Measurements from ENCODE around the gene RAB44. TPM values are rescaled to one million over a fixed set of nuclear protein-coding genes. Genes with fewer than 3 reads are reported as not detected.

RAB44 gene
- total and polyA plus RNA-seq, 9 of the 15 experiments (the other 6 are each of a cell fraction or from before 2014, with no cell fraction given), result not detected

GRCh38 chr6:36769183-36769675, 71.6 kb downstream of the RAB44 start:
- peaks cover 6 to 10% of the 10 kb centered on the region in 2 experiments; a peak in 3 of 5 replicates for H3K27me3 ChIP-seq (ENCODE audit: control insufficient read depth in 2 of 2, insufficient read depth in 2 of 2, low read length in 2 of 2)
- intact Hi-C loops (cut with micrococcal nuclease) (loop anchor here (5.0 to 10.0 kb wide), 3 partner anchors 358 to 536 kb away; no protein-coding TSS in a partner anchor), in situ Hi-C loops (cut with MboI) (loop anchor here (5.0 kb wide), 2 partner anchors 83 to 438 kb away; no protein-coding TSS in a partner anchor)
- no TSS peak for BruUV-seq (replicated peaks)
- H3K4me1 ChIP-seq (replicated peaks in 1 of 2; ENCODE audit: control insufficient read depth in 2 of 2, insufficient read depth in 2 of 2, low read length in 2 of 2), result peaks cover 15 to 19% of the 10 kb centered on the region in 2 experiments; a peak in 3 of 5 replicates
- no peaks in the 10 kb centered on the region for H3K9me3 ChIP-seq (replicated peaks; ENCODE audit: control insufficient read depth, insufficient read depth, low read depth, low read length)
- H3K9me1 ChIP-seq (ENCODE audit: control insufficient read depth, insufficient read depth, low read length), result no peaks in the 10 kb centered on the region
- no peak overlapping the region for H3K27ac ChIP-seq (ENCODE audit: extremely low read depth, low read depth, low read length)
- FAIRE-seq (no peak), ATAC-seq (no peak), DNase-seq (ENCODE audit: extremely low read depth in 1 of 4, low spot score in 3 of 4) (no peak)
- H4K20me1 ChIP-seq (replicated peaks; ENCODE audit: control insufficient read depth, insufficient read depth, low read length), result 0 out of 2 replicates have a peak, but pooled peaks cover 5% of the 10 kb centered on the region
- H3K9ac ChIP-seq (ENCODE audit: insufficient read depth in 1 of 2, low read depth in 2 of 2, low read length in 2 of 2), result peak overlapping the region in 1 of 2 experiments; percentile 44; a peak in 1 of 4 replicates
- WGBS (ENCODE audit: insufficient coverage, low coverage, missing lambda C conversion rate), result 29% methylated on average over 7 of the region's 7 CpGs
- ChIA-PET POLR2A (interaction anchor here (0.7 to 1.3 kb wide), 3 partner anchors 8 to 106 kb away, joined by 3 to 5 read pairs (median 4); no protein-coding TSS in a partner anchor), CTCF (ENCODE audit: low intra/inter-chr PET ratio) (interaction anchor here (5.2 kb wide), 1 partner anchor 249 kb away, joined by 108 read pairs; no protein-coding TSS in a partner anchor)
- no peak overlapping the region for H3K4me2 ChIP-seq (ENCODE audit: insufficient read depth, low read length)
- no peak overlapping the region for H3K4me3 ChIP-seq
- H3K79me2 ChIP-seq (ENCODE audit: control insufficient read depth, insufficient read depth, low read length), result no peaks in the 10 kb centered on the region
- peak overlapping the region; percentile 15; the same call in 1 of the 2 replicates for H2AFZ ChIP-seq (ENCODE audit: low read depth, low read length)
- no peaks in the 10 kb centered on the region for H3K36me3 ChIP-seq (ENCODE audit: control insufficient read depth, insufficient read depth, low read length)
- no peak for TF ChIP-seq MTA1 (IDR thresholded peaks at IDR 0.05; ENCODE audit: borderline replicate concordance)
- 0 out of 4 replicates have a peak, but pooled peaks of 1 of the 2 experiments have one; percentile 16 for TF ChIP-seq SRF (CRISPR knock-in tag; IDR thresholded peaks at IDR 0.05)
- TF ChIP-seq HCFC1 (IDR thresholded peaks at IDR 0.05; ENCODE audit: low read depth, low read length), result no peak
- no peak for TF ChIP-seq SRSF3 (IDR thresholded peaks at IDR 0.05; ENCODE audit: insufficient read depth, low read length)
- no peak for TF ChIP-seq HEY1 (CRISPR knock-in tag; IDR thresholded peaks at IDR 0.05; ENCODE audit: borderline replicate concordance)
- no peak for TF ChIP-seq MAZ (CRISPR knock-in tag; conservative IDR thresholded peaks at IDR 0.05 in 1 of 2, IDR thresholded peaks at IDR 0.05 in 1 of 2)
- TF ChIP-seq RNF219 (CRISPR knock-in tag; IDR thresholded peaks at IDR 0.05), result no peak
- no peak for TF ChIP-seq C11orf30 (IDR thresholded peaks at IDR 0.05; ENCODE audit: low read depth)
- no peak for TF ChIP-seq MECOM (CRISPR knock-in tag; IDR thresholded peaks at IDR 0.05)
- no peak for TF ChIP-seq ARHGAP35 (IDR thresholded peaks at IDR 0.05; ENCODE audit: partially characterized antibody)
- TF ChIP-seq ZBTB9 (CRISPR knock-in tag; IDR thresholded peaks at IDR 0.05), result 0 out of 2 replicates have a peak, but pooled peaks have one; percentile 15
- no peak for TF ChIP-seq E2F4 (CRISPR knock-in tag; IDR thresholded peaks at IDR 0.05; ENCODE audit: low read depth)
- no peak for TF ChIP-seq EP300 (IDR thresholded peaks at IDR 0.05; ENCODE audit: low read length)
- no peak for TF ChIP-seq KDM5B (IDR thresholded peaks at IDR 0.05; ENCODE audit: insufficient replicate concordance, low read depth, low read length)
- no peak for TF ChIP-seq ETS2 (tag; IDR thresholded peaks at IDR 0.05; ENCODE audit: borderline replicate concordance, poor library complexity, severe bottlenecking)

All from K562 (cell line).